Transverse colon (tissue), 4 donors: Measurements from ENCODE around the gene DDX54. TPM values are rescaled to one million over a fixed set of nuclear protein-coding genes. Genes with fewer than 3 reads are reported as not detected.

Source experiments
- DNase-seq: peaks from one replicate; pipeline ENCODE4 v3.0.0-alpha.2; 2019
- H3K27ac ChIP-seq, 4 donors: fragments of 200-600 bp; sonication (generic); 2 replicates each; pipeline ENCODE4 v1.5.1; 2016 to 2018; ENCODE audit warnings: inconsistent platforms in 4 of 4
- H3K27me3 ChIP-seq: fragments of 200-600 bp; sonication (generic); 2 replicates; pipeline ENCODE4 v1.5.1; 2017; ENCODE audit warnings: inconsistent platforms
- H3K36me3 ChIP-seq, 4 donors: fragments of 200-600 bp; sonication (generic); 2 replicates each; pipeline ENCODE4 v1.5.1; 2017 to 2019; ENCODE audit warnings: inconsistent platforms in 4 of 4
- H3K4me1 ChIP-seq, 4 donors: fragments of 200-600 bp; sonication (generic); 2 replicates each; pipeline ENCODE4 v1.5.1; 2017 to 2020; ENCODE audit warnings: inconsistent platforms in 4 of 4
- H3K4me3 ChIP-seq, 4 donors: fragments of 200-600 bp; sonication (generic); 1 replicate in 1 of 4; 2 replicates in 3 of 4; pipeline versions ENCODE4 v1.5.1 to v1.6.1; 2017 to 2019; ENCODE audit warnings: inconsistent platforms in 4 of 4
- H3K9me3 ChIP-seq, 2 donors: fragments of 200-600 bp; sonication (generic); 2 replicates each; pipeline ENCODE4 v1.5.1; 2017 to 2019; ENCODE audit warnings: inconsistent platforms in 2 of 2
- EP300 ChIP-seq: sonication (generic); formaldehyde crosslinking; IDR thresholded peaks from one replicate; pipeline ENCODE4 v1.6.1; 2017; ENCODE audit warnings: antibody characterized with exemption, low read depth
- POLR2A ChIP-seq: fragments of 450-650 bp; IDR thresholded peaks from one replicate; pipeline ENCODE4 v1.6.1; 2016; ENCODE audit warnings: antibody characterized with exemption, mild to moderate bottlenecking, moderate library complexity
- POLR2AphosphoS5 ChIP-seq, 3 donors: sonication (generic); formaldehyde crosslinking; IDR thresholded peaks; one replicate each; pipeline ENCODE4 v1.6.1; 2016; ENCODE audit warnings: antibody characterized with exemption in 3 of 3
- WGBS, 2 donors: methylation state at CpG; one replicate each; pipeline ENCODE4 v1.1.5; 2018; ENCODE audit warnings: low coverage in 1 of 2; 5-methylcytosine and 5-hydroxymethylcytosine counted together
- in situ Hi-C, 4 donors: fragments of 200-750 bp; cut with MboI; loops; one replicate each; pipeline versions ENCODE4 v1.15.0 to v1.15.1; 2017; ENCODE audit warnings: low sequenced_read_pairs in 3 of 4, low pct_ligation_motif_present in 1 of 4, low pct_unique_long_range_greater_than_20kb in 1 of 4
- intact Hi-C: fragments of 100-400 bp; cut with DNase I; formaldehyde crosslinking; loops from one replicate; pipeline ENCODE4 v1.15.1; 2023; ENCODE audit warnings: low total_unique reads
- small RNA-seq, 4 donors: library from RNA; depleted of rRNA; stranded (forward); fragments of <200 nt; gene quantifications; one replicate each; pipeline ENCODE3, GENCODE V24; 2016
- total RNA-seq, 4 donors: library from RNA; depleted of rRNA; stranded (reverse); fragments of >200 nt; gene quantifications; one replicate each; pipeline ENCODE4 v1.1.0, GENCODE V29; 2016
- TF ChIP-seq, protein P1 (sequence below), 5 experiments: fragments of 200-600 bp in 3 of 5; fragments of 450-650 bp in 2 of 5; sonication (generic) in 3 of 5; IDR thresholded peaks; 1 replicate in 2 of 5; 2 replicates in 3 of 5; pipeline ENCODE4 v1.5.1; 2016 to 2017; ENCODE audit warnings: antibody characterized with exemption in 5 of 5, inconsistent platforms in 3 of 5, mild to moderate bottlenecking in 2 of 5, moderate library complexity in 1 of 5

Gene DDX54
- total RNA-seq, 4 donors from 2014 or later = 60.7 to 96.1 (median 72.8) TPM

- Histone ChIP-seq H3K9me3 (no peaks in the 10 kb centered on the region), H3K4me3 (no peak overlapping the region), H3K4me1 (peaks cover 0 to 5% (median 0%) of the 10 kb centered on the region in 4 donors), H3K36me3 (no peaks in the 10 kb centered on the region), H3K27me3 (peaks cover 6% of the 10 kb centered on the region), H3K27ac (no peak overlapping the region)
- no peak for DNase-seq
- 93 to 100% methylated on average over 2 to 4 of the region's 4 CpGs for WGBS, 2 donors
- in situ Hi-C loops (no loop called here), intact Hi-C loops (no loop called here)
- TF ChIP-seq POLR2AphosphoS5 (IDR thresholded peaks at IDR 0.05) (no peak), POLR2A (no peak), EP300 (no peak)
- TF ChIP-seq, protein P1, sequence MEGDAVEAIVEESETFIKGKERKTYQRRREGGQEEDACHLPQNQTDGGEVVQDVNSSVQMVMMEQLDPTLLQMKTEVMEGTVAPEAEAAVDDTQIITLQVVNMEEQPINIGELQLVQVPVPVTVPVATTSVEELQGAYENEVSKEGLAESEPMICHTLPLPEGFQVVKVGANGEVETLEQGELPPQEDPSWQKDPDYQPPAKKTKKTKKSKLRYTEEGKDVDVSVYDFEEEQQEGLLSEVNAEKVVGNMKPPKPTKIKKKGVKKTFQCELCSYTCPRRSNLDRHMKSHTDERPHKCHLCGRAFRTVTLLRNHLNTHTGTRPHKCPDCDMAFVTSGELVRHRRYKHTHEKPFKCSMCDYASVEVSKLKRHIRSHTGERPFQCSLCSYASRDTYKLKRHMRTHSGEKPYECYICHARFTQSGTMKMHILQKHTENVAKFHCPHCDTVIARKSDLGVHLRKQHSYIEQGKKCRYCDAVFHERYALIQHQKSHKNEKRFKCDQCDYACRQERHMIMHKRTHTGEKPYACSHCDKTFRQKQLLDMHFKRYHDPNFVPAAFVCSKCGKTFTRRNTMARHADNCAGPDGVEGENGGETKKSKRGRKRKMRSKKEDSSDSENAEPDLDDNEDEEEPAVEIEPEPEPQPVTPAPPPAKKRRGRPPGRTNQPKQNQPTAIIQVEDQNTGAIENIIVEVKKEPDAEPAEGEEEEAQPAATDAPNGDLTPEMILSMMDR (IDR thresholded peaks at IDR 0.05) = no peak
Observed at GRCh38 chr12:113108308-113108707, 77.0 kb downstream of the DDX54 start.

Small RNA genes within 50 kb of the gene (small RNA-seq; reads per million reads assigned to genes)
- 0 reads per million in 4 donors for gene MIR7106
- 0 reads per million in 4 donors for gene RF00019

Other genes with a start within 250 kb of the DDX54 start
- gene OAS3, start 247.0 kb downstream of the DDX54 start, total RNA-seq = 10 to 100 TPM in 3 of 4 donors, 1 to 10 TPM in 1; 6.2 to 17.6 (median 12.4) TPM
- 1 to 10 TPM; 2.0 to 5.1 (median 3.5) TPM for gene OAS2, start 207.0 kb downstream of the DDX54 start, total RNA-seq
- gene DTX1, start 128.7 kb downstream of the DDX54 start, total RNA-seq = 1 to 10 TPM in 3 of 4 donors, under 1 TPM in 1; 1.00 to 4.3 (median 3.0) TPM
- gene RASAL1, start 49.7 kb downstream of the DDX54 start, total RNA-seq = 10 to 100 TPM in 1 of 4 donors, 1 to 10 TPM in 3; 1.9 to 38.2 (median 4.9) TPM
- not detected for gene CFAP73, start 35.8 kb downstream of the DDX54 start, total RNA-seq
- gene RITA1, start 243 bp upstream of the DDX54 start, total RNA-seq = 10 to 100 TPM; 17.5 to 41.5 (median 23.8) TPM
- 1,000 to 10,000 TPM in 1 of 4 donors, 100 to 1,000 TPM in 1, 10 to 100 TPM in 2; 85.1 to 1,315 (median 121) TPM for gene TPCN1, start 36.0 kb upstream of the DDX54 start, total RNA-seq
- 100 to 1,000 TPM in 2 of 4 donors, 10 to 100 TPM in 2; 76.5 to 256 (median 95.5) TPM for gene SLC8B1, start 149.6 kb upstream of the DDX54 start, total RNA-seq
- gene PLBD2, start 173.1 kb upstream of the DDX54 start, total RNA-seq = 10 to 100 TPM; 12.3 to 27.5 (median 19.0) TPM
- 1 to 10 TPM in 3 of 4 donors, not detected in 1; 1.2 to 7.1 (median 5.7) TPM for gene SDS, start 218.4 kb upstream of the DDX54 start, total RNA-seq
- gene SDSL, start 236.9 kb upstream of the DDX54 start, total RNA-seq = 10 to 100 TPM in 3 of 4 donors, 1 to 10 TPM in 1; 7.4 to 16.8 (median 13.1) TPM